Immature natural killer cell (primary cell): ENCODE data around the gene SLC44A3. TPM values are rescaled to one million over a fixed set of nuclear protein-coding genes. Genes with fewer than 3 reads are reported as not detected.
"Not testable (repeated sequence)": the region's sequence is repeated elsewhere in the genome, so short reads cannot be mapped to it uniquely, and the experiment has no call there.

ENCODE experiments used
- DNase-seq, 3 donors: peaks; one replicate each; pipeline ENCODE4 v3.0.0; 2022; ENCODE audit warnings: mixed read lengths in 1 of 3
- H3K27ac Mint-ChIP-seq, 6 donors: one replicate each; pipeline ENCODE4 v1.8.0; 2020; ENCODE audit warnings: mixed read lengths in 6 of 6, mild to moderate bottlenecking in 5 of 6, inconsistent platforms in 4 of 6, moderate library complexity in 3 of 6
- H3K27me3 Mint-ChIP-seq, 3 donors: one replicate each; pipeline ENCODE4 v1.8.0; 2020 to 2021; ENCODE audit warnings: low read depth in 3 of 3, mild to moderate bottlenecking in 3 of 3, mixed read lengths in 3 of 3, moderate library complexity in 3 of 3, inconsistent platforms in 1 of 3
- H3K36me3 Mint-ChIP-seq, 3 donors: one replicate each; pipeline ENCODE4 v1.8.0; 2020; ENCODE audit warnings: mixed read lengths in 3 of 3, inconsistent platforms in 2 of 3, mild to moderate bottlenecking in 2 of 3
- H3K4me1 Mint-ChIP-seq, 2 donors: one replicate each; pipeline ENCODE4 v1.8.0; 2020; ENCODE audit warnings: inconsistent platforms in 2 of 2, mild to moderate bottlenecking in 2 of 2, mixed read lengths in 2 of 2, moderate library complexity in 1 of 2
- H3K4me3 Mint-ChIP-seq, 5 donors: one replicate each; pipeline ENCODE4 v1.8.0; 2020; ENCODE audit warnings: mild to moderate bottlenecking in 5 of 5, mixed read lengths in 5 of 5, inconsistent platforms in 3 of 5, moderate library complexity in 3 of 5
- H3K9me3 Mint-ChIP-seq, 6 donors: one replicate each; pipeline ENCODE4 v1.8.0; 2020; ENCODE audit warnings: mild to moderate bottlenecking in 6 of 6, mixed read lengths in 6 of 6, inconsistent platforms in 4 of 6, moderate library complexity in 3 of 6
- polyA plus RNA-seq, 3 donors: library from polyadenylated mRNA; unstranded; fragments of 300-500 nt; fragmentation: Illumina TruSeq; gene quantifications; one replicate each; pipeline ENCODE4 v1.2.3, GENCODE V29; 2021

The SLC44A3 gene
- polyA plus RNA-seq, 3 donors from 2014 or later, result not detected

GRCh38 chr1:94935034-94935433, 114.9 kb downstream of the SLC44A3 start:
- DNase-seq, result no peak
- no peak overlapping the region for H3K4me3 Mint-ChIP-seq
- no peaks in the 10 kb centered on the region for H3K4me1 Mint-ChIP-seq
- peaks cover 1 to 9% (median 7%) of the 10 kb centered on the region in 3 donors for H3K27me3 Mint-ChIP-seq
- H3K36me3 Mint-ChIP-seq, result no peaks in the 10 kb centered on the region
- no peaks in the 10 kb centered on the region for H3K9me3 Mint-ChIP-seq
- no peak overlapping the region for H3K27ac Mint-ChIP-seq

- Mint-ChIP-seq H3K4me3 (no peak overlapping the region), H3K27me3 (peaks cover 1 to 9% (median 7%) of the 10 kb centered on the region in 3 donors), H3K4me1 (no peaks in the 10 kb centered on the region), H3K9me3 (no peaks in the 10 kb centered on the region), H3K36me3 (no peaks in the 10 kb centered on the region), H3K27ac (no peak overlapping the region)
- no peak for DNase-seq
Observed at GRCh38 chr1:94935476-94935875, 115.3 kb downstream of the SLC44A3 start.

- Mint-ChIP-seq H3K9me3 (peaks cover 0 to 2% (median 0%) of the 10 kb centered on the region in 6 donors), H3K27me3 (peaks cover 1 to 12% (median 7%) of the 10 kb centered on the region in 3 donors), H3K4me3 (no peak overlapping the region), H3K36me3 (no peaks in the 10 kb centered on the region), H3K4me1 (no peaks in the 10 kb centered on the region), H3K27ac (no peak overlapping the region)
- no peak for DNase-seq
Observed at GRCh38 chr1:94936861-94937620, 116.9 kb downstream of the SLC44A3 start.

GRCh38 chr1:94937820-94938219, 117.7 kb downstream of the SLC44A3 start:
- Mint-ChIP-seq H3K4me1 (no peaks in the 10 kb centered on the region), H3K27me3 (peaks cover 1 to 10% (median 7%) of the 10 kb centered on the region in 3 donors), H3K36me3 (no peaks in the 10 kb centered on the region), H3K4me3 (no peak overlapping the region), H3K9me3 (peaks cover 0 to 2% (median 0%) of the 10 kb centered on the region in 6 donors), H3K27ac (no peak overlapping the region)
- no peak for DNase-seq

GRCh38 chr1:94940738-94941137, 120.6 kb downstream of the SLC44A3 start:
- Mint-ChIP-seq H3K9me3 (peaks cover 0 to 4% (median 0%) of the 10 kb centered on the region in 6 donors), H3K4me3 (no peak overlapping the region), H3K27me3 (peaks cover 1 to 14% (median 7%) of the 10 kb centered on the region in 3 donors), H3K4me1 (no peaks in the 10 kb centered on the region), H3K27ac (no peak overlapping the region), H3K36me3 (no peaks in the 10 kb centered on the region)
- no peak for DNase-seq

- DNase-seq, H3K4me1 Mint-ChIP-seq, H3K4me3 Mint-ChIP-seq, H3K27ac Mint-ChIP-seq, H3K9me3 Mint-ChIP-seq, H3K36me3 Mint-ChIP-seq: not testable (repeated sequence)
- peaks cover 1 to 14% (median 4%) of the 10 kb centered on the region in 3 donors for H3K27me3 Mint-ChIP-seq
Observed at GRCh38 chr1:94941480-94941879, 121.3 kb downstream of the SLC44A3 start.

GRCh38 chr1:94942171-94943128, 122.3 kb downstream of the SLC44A3 start:
- no peaks in the 10 kb centered on the region for H3K36me3 Mint-ChIP-seq
- peaks cover 1 to 14% (median 4%) of the 10 kb centered on the region in 3 donors for H3K27me3 Mint-ChIP-seq
- H3K4me3 Mint-ChIP-seq, result no peak overlapping the region
- no peaks in the 10 kb centered on the region for H3K4me1 Mint-ChIP-seq
- H3K9me3 Mint-ChIP-seq, result peaks cover 0 to 4% (median 0%) of the 10 kb centered on the region in 6 donors
- no peak for DNase-seq
- H3K27ac Mint-ChIP-seq, result no peak overlapping the region

Other genes starting within 250 kb of the SLC44A3 start
- gene CNN3, start 106.8 kb downstream of the SLC44A3 start, polyA plus RNA-seq, result 1 to 10 TPM in 2 of 3 donors, under 1 TPM in 1; 0.83 to 8.0 (median 2.0) TPM